Stimulated activated CD8-positive, alpha-beta memory T cell treated with anti-CD3 and anti-CD28 coated beads, Interleukin-12 subunit alpha, Interleukin-12 subunit beta, amount 100 ng/mL, for 4 hours (primary cell): Measurements from ENCODE around the gene CFAP90.

Experiments used
- DNase-seq: peaks from one replicate; pipeline ENCODE4 v3.0.0-alpha.2; 2020; ENCODE audit warnings: low read depth

Gene CFAP90, protein sequence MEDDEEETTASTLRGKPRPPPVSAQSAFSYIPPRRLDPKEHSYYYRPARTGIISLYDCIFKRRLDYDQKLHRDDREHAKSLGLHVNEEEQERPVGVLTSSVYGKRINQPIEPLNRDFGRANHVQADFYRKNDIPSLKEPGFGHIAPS

GRCh38 chr5:7850395-7851239, at the start of gene CFAP90:
CFAP90 (minus strand) TSS chr5:7851133; CDS start chr5:7851021, 112 bp downstream.
- peak; percentile 4 for DNase-seq

GRCh38 chr5:7897014-7897600, 46.2 kb upstream of the CFAP90 start:
- no peak for DNase-seq

GRCh38 chr5:7894860-7895259, 43.9 kb upstream of the CFAP90 start:
- no peak for DNase-seq

DNA sequence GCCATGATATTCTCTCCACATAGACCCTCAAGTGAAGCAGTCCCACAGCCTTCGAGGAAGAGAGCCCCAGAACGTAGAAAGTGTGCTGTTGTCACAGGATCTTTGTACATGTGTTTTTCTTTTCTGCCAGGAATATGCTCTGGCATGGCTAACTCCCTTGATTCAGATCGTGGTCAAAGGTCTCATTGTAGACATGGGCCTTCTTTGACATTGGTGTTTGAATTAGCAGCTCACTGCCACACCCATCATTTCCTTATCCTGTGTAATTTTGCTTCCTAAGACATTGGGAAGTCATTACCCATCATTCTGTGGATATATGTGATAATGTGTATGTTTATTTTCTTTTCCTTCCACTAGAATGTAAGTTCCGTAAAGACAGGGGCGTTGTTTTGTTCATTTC, 43.5 kb upstream of the CFAP90 start:
- no peak for DNase-seq

DNA sequence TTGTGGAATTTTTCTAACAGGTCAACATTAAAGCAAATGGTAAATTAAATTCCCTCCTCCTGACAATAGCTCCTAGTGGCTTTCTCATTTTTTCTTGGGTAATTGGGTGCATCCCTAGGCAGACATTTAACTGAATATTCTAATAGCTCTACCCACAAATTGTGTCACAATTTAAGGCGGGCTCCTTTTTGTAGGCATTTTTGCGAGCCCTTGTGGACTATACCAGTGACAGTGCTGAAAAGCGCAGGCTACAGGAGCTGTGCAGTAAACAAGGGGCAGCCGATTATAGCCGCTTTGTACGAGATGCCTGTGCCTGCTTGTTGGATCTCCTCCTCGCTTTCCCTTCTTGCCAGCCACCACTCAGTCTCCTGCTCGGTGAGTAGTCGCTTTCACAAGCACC, 38.0 kb upstream of the CFAP90 start:
- no peak for DNase-seq

DNA sequence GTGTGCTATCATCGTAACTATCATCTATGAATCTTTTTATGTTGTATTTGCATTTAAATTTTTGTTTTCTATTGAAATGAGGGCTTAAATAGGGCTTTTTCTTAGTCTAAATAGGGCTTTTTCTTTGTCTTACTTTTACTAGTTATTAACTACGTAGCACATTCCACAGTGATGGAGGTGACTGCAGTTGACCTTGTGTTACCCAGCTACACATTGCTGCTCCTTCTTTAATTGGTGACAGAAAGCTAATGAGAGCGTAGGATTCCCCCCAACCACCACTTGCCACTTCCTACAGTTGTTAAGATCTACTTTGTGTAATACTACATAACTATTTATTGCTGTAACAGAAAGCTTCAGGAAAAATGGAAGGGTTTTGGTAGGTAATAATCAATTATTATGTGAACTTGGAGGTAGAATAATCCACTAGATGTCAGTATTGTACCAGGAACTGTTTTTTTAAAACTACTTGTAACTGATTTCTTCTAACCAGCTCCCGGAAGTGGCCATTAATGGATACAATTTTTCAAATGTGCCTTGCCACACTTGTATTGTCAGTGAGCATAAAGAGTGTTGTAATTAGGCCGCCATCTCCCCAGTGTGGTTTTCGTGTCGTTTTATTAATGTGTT, 36.0 kb upstream of the CFAP90 start:
- no peak for DNase-seq

- DNase-seq, result no peak
These were observed 33.7 kb upstream of the CFAP90 start for GRCh38 chr5:7884491-7885267.

GRCh38 chr5:7882926-7883325, 32.0 kb upstream of the CFAP90 start:
- no peak for DNase-seq

DNA sequence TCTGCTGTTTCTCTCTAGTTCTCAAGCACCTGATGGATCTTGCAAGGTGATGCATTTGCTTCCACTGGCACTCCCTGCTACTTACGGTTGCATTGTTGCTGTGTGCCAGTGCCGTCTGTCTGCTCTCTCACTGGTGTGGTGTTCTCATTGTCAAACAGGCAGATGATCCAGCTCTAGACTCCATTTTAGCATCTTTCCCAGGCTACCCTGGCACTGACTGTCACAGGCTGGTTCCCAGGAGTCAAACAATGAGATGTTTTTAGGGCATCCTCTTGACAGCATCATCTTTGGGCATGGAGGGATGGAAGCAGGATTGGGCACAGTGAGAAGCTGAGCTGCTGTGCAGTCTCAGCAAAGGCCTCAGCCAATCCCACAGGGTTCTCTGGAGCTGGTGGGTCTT, 30.9 kb upstream of the CFAP90 start:
- no peak for DNase-seq

GRCh38 chr5:7881091-7881490, 30.2 kb upstream of the CFAP90 start:
- no peak for DNase-seq

GRCh38 chr5:7878381-7878873, 27.5 kb upstream of the CFAP90 start:
- no peak for DNase-seq

GRCh38 chr5:7877851-7878250, 26.9 kb upstream of the CFAP90 start:
- DNase-seq, result no peak

DNA sequence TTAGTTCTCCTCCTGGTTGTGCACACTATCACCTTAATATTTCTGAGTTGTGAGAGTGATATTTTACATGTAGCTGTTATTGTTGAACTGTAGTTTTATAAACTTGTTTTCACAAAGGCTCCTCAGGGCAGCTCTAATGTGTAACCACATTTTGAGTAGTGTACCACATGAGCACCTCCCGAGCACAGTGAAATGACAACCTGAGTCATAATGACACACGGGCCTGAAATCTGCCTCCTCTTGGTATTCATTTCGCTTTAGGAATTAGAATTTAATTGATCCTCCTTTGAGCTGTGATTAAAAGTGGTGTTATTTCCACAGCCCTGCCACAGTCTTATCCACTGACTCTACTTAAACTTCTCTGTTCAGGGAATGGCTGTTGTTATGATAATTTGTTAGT, 25.9 kb upstream of the CFAP90 start:
- DNase-seq, result no peak

- no peak for DNase-seq
These were observed 24.2 kb upstream of the CFAP90 start for GRCh38 chr5:7875151-7875550.

GRCh38 chr5:7874639-7875038, 23.7 kb upstream of the CFAP90 start:
- no peak for DNase-seq

- DNase-seq, result no peak
These were observed 22.3 kb upstream of the CFAP90 start for GRCh38 chr5:7873216-7873615.

DNA sequence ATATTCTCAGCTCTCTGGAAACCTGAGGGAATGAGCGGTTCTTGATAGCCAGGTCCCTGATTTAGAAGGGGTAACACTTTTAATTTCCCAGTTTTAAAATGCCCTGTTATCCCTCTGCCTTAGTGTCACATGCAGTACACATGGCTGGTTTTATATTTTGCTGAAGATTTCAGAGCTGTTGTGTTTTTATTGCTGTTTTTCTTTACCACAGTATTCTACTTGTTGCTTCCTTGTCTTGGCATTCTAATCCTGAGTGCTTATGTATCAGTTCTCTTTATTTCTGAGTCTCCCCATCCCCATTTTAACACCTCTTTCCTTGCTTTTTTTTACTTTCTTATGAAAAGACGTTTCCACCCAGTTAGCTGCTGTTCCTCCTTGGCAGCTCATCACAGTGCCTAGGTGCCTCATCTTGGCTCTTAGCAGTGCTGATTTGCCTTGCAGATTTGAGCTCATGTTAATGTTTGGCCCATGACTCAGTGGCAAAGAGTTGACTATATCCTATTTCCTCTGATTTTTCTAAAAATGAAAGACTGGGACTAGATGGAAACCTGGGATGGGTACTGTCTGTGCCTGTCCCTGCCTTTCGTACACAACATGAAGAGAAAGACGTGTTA, 21.7 kb upstream of the CFAP90 start:
- DNase-seq, result no peak

GRCh38 chr5:7871653-7872052, 20.7 kb upstream of the CFAP90 start:
- no peak for DNase-seq

DNA sequence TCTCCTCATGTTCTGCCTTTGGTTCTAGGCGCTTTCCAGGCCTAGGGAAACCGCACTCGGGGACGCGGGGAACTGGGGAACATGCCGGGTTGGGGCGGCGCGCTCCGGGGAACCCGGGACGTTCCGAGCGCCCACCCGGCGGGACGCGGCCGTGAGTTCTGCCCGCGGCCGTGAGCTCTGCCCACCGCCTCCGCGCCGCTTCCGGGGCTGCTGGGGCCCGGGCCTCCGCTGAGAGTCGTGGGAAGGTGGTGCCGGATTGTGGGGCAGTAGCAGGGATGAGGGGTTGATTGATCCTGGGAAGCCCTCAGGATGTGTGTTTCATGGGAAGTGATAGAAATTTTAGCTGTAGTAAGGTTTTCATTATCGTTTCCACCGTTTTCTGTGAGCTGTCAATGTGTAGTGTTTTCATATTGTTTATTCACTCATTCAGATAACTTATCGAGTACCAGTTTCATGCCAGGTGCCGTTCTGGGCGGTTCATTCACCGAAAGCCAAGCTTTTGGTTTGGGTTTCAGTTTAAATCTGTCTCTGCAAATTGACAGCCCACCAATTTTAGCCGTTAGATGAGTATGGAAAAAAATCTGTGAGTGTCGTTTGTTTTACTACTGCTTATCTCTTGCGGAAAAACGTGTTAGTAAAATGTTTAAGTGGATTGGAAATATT, 18.7 kb upstream of the CFAP90 start:
- DNase-seq, result no peak

GRCh38 chr5:7868773-7869473, 18.0 kb upstream of the CFAP90 start, which contains the start of the genes FASTKD3 and MTRR:
FASTKD3 (minus strand) TSS chr5:7869031; CDS start chr5:7868083, 948 bp downstream.
MTRR (plus strand) TSS chr5:7869148; CDS start chr5:7870795, 1,647 bp downstream.
- peak; percentile 82 for DNase-seq
